NCI-H1417 (cell line): Measurements from ENCODE around the gene MTRF1L.

Experiments
- DNase-seq, 3 experiments: peaks; one replicate each; lab custom pipeline; 2025; lab: John Stamatoyannopoulos, UW

The MTRF1L gene

DNA sequence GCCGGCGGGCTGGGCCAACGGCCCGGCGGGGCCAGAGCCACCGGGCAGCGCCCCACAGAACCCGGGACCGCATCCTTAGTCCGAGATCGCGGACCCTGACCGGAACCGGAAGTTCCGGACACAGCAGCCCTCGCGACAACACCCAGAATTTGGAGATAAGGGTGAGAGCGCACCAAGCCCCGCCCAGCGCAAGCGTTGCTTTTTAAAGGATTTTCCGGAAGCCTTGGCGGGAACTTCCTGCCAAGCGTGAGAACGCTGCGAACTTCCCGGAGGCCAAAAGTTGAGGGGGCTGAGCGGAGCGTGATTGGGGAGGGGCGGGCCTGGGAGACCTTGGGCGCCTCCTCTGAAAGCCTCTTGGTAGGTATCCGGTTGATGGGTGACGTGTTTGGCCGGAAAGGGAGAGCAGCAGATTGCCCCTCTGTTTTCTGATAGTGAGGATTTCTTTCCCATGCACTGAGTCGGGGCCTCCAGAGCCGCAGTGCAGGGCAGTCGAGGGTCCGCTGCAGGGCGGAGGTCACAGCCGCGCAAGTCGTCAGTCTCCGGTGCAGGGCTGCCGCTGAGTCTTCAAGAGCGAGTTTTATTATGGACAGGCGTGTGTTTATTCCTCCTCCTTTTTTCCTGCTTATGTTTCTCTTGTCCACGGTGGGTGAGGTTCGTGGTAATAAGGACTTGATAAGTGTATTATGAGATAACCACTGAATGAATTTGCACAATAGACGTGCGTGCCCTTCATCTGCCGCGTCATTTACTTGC lies at the start of gene MTRF1L:
Gene MTRF1L (minus strand): TSS at position 97 of the 753 bp plus-strand sequence. CDS start 24 bp downstream, at position 73.
- DNase-seq = peak; percentile 96 to 99 (median 97)

DNA sequence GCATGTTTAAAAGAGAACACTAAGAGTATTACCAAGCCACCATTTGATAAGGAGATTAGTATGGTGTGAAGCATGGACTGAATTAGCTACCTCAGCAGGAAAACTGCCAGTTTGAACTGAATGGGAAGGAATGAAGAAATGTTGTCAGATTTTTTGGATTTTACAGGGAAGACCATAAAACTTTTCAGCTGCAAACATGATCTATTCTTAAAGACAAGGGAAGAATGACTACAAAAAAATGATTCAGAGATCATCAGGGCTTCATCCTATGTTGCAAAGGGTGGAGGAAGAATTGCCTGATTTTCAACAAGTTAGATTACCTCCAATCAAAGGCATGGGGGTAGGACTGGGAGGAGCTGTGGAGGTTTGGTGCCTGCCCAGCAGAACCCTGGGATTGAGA lies 49.3 kb upstream of the MTRF1L start:
- DNase-seq = no peak

DNA sequence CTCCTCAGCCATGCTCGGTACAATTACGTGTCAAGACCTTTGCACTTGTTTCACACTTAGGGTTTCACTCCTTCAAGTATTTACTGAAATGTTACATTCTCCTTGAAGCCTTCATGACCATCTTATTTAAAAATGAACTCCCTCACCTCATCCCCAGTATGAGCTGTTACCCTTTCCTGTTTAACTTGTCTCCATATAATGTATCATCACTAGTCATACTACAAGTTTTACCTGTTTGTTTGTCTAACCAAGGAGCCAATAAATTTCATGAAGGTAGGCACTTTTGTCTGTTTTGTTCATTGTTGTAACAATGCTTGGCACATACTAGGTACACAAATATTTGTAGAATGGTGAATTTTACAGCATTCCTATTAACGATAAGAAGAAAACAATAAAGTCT lies 46.1 kb upstream of the MTRF1L start:
- DNase-seq = no peak

GRCh38 chr6:153047386-153047785 lies 44.9 kb upstream of the MTRF1L start:
- DNase-seq = no peak

GRCh38 chr6:153045271-153045670 lies 42.8 kb upstream of the MTRF1L start:
- DNase-seq = no peak

- DNase-seq = no peak
Measured at GRCh38 chr6:153044295-153044694, 41.8 kb upstream of the MTRF1L start.

GRCh38 chr6:153043719-153044118 lies 41.2 kb upstream of the MTRF1L start:
- peak; percentile 29 to 72 (median 61) for DNase-seq

DNA sequence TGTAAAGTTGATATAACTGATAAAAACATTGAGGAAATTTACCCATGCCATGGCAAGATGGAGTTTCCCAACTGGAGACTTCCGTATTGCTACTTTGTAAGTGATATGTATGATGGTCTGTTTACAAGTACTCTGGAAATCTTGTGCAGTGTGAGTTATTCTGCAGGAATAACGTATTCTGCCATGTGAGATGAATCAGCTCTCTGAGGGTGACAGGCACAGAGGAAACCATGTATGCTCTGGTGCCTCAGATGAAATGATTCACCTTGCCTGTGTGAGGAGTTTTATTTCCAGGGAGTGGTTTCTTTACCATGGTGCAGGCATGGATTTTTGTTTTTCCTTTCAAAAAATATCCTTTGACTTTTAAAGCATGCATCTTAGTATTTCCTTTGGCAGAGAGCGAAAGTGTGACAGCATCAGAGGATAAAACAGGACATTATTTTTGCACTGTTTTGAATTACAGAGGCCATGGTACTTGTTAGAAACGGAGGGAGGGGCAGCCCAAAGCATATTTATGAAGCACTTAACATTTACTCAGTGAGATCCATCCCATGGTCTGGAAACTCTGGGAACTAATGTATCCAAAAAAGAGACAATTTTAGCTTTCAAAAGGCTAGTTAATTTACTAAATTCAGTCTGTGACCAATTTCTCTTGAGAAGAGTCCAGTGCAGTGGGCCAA lies 36.0 kb upstream of the MTRF1L start:
- no peak for DNase-seq

- no peak for DNase-seq
Measured at GRCh38 chr6:153034139-153034538, 31.6 kb upstream of the MTRF1L start.

DNA sequence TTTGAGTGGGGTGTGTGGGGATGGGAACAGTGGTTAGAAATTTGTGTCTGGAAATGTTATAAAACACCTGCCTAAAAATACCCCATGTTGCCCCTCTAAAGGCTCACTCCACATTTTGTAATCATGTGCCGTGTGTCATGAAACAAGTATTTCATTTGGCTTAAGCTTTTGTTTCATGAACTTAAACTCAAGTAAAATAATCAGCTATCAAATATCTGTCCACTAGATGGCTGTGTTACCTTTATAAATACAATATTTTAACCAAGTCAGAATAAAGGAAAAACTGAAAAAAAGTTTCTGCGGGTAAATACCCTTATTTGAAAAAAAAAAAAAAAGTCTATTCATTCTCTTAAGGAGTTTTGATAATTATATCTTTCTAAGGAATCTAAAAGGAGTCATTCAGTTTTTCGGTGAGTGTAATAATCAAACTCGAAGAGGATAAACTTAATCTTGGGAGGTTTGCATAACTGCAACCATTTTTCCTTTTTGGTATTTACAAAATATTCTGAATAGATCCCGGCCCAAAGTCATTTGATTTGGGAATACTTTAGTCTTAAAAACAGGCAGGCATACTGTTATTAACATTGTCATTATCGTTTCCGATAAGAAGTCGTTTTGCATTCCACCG lies 29.9 kb upstream of the MTRF1L start:
- DNase-seq = peak; percentile 8 to 62 (median 9)

DNA sequence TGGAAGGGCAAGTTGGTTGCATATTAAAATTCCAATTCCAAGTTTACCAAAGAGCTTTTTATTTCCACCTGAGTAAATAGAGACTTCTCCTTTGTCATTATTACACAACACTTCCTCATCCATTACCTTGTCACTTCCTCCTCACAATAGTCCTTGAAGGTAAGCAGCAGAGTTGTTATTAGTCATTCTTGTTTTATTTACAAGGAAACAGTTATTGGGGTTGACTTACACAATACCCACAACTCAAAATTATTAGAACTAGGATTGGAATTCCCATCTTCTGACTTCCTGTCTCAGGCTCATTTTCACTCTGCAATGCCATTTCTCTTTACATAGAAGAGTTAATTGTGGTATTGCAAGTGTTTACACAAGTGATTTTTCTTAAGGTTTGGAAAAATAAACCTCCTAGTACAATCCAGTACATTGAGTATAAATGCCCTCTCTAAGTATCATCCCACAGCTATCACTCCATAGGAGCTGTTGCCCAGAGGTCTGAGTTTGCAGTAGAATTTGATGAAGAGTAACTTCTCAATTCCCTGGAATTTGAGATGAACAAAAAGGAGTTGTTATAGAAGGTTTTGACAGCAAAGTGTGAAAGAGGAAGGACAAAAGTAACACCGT lies 28.9 kb upstream of the MTRF1L start:
- DNase-seq = peak in 2 of 3 experiments; percentile 13 to 66

DNA sequence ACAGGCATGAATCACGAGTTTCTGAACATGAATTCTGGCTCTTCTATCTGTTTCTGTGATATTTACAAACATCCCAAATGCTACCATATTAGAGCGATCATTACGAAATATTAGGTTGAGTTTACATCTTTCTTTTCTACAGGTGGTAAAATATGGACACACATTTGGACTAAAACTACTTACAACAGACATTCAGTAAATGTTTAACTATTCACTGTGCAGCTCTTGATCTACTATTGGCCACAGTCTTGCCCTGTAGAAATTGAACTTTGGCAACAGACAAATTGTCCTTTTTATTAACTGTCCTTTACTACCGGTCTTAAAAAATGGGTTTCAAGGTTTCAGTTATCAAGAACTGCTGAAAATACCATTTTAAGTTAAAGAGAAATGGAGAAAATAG lies 26.5 kb upstream of the MTRF1L start:
- no peak for DNase-seq

DNA sequence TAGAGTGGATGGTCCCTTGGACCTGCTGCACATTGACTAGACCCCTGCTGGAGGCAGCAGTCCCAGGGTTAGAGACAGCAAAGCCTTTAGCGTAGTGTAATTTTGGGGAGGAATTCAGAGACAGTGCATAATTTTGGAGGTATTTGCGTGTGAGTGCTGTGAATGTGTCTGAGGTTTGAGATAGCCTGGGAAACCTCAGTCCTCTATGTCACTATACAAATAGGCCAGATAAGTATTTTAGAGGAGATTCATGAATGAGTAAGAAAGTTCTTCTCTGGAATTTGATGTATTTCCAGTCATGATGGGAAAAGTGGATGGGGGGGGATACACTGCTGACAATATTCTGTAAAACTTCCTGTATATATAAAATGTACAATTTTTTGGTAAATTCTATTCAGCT lies 25.8 kb upstream of the MTRF1L start:
- DNase-seq = no peak

DNA sequence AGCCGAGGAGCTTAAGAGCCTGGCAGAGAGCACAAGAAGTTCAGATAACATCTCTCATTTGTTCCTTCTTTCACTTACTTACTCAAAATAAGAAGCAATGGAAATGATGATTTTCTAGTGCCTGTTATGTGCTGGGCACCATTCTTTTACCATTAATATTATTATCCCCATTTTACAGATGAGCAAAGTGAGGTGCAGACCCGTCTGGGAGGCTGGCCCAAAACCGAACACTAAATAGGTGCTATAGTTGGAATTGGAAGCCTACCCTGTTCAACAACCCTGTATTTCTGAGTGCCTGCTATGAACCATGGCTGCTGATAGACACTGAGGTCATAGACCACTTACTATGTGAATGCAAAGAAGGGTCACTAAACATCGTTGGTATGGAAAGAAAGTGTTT lies 25.0 kb upstream of the MTRF1L start:
- no peak for DNase-seq

GRCh38 chr6:153024709-153025017 lies 22.2 kb upstream of the MTRF1L start:
- no peak for DNase-seq

- peak; percentile 45 to 76 (median 67) for DNase-seq
Measured at GRCh38 chr6:153023977-153024708, 21.6 kb upstream of the MTRF1L start.

DNA sequence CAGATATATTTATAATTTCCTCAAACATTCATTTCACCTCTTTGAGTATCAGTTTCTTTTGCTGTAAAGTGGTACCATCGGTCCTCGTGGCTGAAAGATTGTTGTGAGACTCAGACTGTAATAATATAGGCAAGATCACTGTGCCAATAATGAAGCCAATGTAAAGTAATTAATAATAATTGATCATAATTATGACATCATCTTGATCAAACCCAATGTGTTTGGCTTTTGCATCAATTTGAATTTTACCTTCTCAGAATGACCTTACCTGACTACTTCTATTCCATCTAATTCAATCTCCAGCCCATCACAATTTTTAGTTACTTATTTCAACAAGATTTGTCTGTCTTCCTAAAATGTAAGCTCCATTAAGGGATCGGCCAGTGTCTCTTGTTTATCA lies 15.8 kb upstream of the MTRF1L start:
- DNase-seq = no peak

- DNase-seq = no peak
Measured at GRCh38 chr6:153016846-153017245, 14.3 kb upstream of the MTRF1L start.

DNA sequence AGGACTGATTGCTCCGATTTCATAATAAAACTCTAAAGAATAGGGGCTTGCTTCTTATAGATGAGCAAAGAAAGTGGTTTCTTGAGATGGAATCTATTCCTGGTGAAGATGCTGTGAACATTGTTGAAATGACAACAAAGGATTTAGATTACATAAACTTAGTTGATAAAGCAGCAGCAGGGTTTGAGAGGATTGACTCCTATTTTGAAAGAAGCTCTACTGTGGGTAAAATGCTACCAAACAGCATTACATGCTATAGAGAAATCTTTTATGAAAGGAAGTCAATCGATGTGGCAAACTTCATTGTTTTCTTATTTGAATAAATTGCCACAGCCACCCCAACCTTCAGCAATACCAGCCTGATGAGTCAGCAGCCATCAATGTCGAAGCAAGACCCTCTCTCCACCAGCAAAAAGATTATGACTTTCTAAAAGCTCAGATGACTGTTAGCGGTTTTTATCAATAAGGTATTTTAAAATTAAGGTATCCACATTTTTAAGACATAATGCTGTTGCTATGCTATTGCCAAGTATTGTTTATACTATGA lies 12.7 kb upstream of the MTRF1L start:
- DNase-seq = no peak

GRCh38 chr6:153013438-153013837 lies 10.9 kb upstream of the MTRF1L start:
- DNase-seq = no peak

DNA sequence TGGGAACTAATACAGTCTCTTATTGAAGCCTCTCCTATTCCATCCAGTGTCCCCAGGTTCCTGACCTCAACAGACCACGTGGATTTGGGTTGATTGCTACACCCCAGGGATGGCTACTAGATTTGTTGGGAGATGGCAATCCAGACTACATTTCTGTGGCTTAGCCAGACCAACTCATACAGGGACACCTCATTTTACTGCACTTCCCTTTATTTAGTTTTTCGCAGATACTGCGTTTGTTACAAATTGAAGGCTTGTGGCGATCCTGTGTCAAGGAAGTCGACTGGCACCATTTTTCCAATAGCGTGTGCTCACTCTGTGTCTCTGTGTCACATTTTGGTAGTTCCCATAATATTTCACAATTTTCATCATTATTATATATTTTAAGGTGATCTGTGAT lies 10.3 kb upstream of the MTRF1L start:
- DNase-seq = no peak

- peak in 2 of 3 experiments; percentile 32 to 78 for DNase-seq
Measured at GRCh38 chr6:153003366-153003690, 819 bp upstream of the MTRF1L start.
